GM19372 (cell line): Measurements from ENCODE around the gene UBXN6.

Experiments
- ATAC-seq: cut with Tn5 transposase; IDR thresholded peaks from one replicate; pipeline ENCODE4 v1.9.1; 2021; ENCODE audit warnings: mild to moderate bottlenecking, low read depth, moderate library complexity; ENCODE audit not compliant: unreplicated experiment

The UBXN6 gene

DNA sequence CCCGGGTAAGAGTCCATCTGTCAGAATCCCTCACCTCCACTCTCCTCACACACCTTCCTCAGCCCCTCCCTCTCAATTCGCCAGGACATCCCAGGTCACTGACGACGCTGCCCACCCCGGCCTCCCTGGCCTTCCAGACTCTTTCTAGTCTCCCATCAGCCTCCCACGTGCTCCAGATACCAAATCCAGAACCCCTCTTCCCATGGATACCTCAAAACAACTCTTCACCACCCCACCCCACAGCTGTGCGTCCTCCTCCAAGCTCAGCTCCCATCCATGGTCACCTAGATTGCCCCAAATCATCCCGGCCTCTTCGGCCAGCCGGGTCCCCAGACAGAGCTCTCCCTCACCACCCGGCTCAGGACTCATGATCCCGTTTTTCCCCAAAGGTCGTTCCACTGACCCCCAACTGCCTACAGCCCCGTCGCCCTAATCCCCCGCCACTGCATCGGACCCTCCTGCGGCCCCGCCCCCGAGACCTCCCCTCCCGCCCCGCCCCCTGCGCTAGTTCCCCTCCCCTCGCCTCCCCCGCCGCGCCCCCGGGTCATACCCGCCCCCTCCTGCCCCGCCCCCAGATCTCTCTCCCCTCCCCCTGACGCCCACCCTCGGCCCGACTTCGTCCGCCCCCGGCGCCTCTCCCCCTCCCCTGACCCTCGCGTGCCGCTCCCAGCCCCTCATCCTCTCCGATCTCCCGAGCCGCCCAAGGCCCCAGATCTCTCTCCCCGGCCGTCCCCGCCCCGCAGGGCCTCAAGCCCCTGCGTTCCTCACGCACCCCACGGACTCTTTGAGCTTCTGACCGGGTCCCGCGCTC lies 546 bp downstream of the UBXN6 start:
- ATAC-seq: peak; percentile 13

DNA sequence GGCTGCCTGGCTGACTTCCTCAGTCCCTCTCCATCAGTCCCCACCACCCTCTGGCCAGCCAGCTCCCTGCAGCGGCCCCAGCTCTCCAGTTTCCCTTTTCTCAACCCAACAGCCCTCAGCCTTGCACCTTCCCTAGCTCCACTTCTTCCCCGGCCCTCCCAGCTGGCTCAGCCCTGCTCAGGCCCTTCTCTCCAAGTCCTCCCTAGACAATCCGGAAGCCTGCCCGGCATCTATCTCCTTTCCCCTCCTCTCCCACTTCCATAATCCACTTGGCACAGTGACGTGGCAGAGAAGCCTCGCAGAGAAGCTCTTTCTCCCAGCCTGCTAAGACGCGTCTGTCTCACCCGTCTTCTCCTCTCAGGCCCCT lies 1.1 kb downstream of the UBXN6 start:
- ATAC-seq: no peak

DNA sequence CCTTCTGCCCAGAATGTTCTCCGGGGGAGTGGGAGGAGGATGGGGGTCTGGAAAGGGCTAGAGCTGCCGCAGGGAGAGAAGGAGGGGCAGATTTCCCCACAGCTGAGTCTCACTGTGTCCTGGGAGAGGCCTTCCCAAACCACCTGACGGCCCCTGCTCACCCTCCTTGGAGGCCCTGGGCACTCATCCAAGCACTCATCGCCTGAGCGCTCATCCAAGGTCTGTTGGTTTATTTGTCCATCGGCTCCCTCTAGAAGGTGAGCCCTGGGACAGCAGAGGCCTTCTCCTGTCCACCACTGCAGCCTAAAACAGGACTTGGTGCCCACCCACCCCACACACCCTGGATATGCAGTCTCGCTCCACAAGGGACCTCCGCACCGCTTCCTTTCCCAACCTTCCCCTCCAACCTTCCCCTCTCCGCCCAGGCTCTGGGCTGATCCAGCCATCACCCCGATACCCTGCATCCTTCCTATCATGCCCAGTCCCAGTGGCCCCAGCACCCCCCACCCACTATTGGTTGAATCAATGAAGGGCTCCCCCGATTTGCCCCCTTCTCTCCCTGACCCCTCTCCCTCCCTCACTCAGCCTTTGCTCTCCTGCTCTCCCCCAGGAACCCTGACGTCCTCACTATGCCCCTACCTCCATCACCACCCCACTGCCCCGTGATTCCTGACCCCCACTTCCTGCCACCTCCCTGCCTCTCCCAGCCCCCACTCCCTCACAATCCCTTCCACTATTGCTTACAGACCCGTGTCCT lies 1.7 kb downstream of the UBXN6 start:
- ATAC-seq: no peak

DNA sequence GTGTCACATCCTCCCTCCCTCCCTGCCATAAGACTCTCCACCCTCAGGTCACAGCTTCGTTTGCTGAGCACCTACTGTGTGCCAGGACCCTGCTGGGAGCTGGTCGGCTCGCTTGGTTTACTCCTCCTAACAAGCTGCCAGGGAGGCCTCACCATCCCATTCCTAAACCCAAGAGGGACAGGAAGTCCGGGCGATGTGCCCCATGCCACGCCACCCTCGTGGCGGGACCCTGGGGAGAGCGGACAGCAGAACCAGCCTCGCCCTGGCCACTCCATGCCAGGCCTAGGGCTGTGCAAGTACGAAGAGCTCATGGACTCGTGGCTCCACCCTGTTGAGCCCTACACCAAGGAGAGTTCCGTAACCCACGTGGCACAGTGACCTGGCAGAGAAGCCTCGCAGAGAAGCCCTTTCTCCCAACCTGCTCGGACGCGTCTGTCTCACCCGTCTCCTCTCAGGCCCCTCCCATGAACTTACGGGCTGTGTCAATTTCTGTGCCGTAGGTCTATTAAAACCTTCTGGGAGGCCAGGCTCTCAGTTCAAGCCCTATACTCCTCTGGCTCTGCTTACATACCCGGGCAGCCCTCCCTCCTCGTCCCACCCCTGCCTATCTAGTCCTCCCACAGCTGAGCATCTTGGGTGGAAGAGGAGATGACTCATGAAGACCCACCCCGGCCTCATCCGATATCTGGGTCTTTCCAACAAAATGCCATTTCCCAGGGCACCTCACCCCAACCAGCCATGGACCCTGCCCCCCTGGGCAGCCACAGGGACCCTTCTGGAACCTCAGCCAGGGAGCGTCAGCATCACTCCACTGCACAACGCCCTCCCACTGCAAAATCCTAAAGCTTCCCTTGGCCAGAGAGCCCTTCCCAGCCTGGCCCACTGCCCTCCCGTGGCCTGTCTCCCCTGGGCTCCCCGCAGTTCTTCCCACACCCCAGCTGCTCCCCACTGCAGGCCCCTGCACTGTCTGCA lies 2.6 kb downstream of the UBXN6 start:
- no peak for ATAC-seq

DNA sequence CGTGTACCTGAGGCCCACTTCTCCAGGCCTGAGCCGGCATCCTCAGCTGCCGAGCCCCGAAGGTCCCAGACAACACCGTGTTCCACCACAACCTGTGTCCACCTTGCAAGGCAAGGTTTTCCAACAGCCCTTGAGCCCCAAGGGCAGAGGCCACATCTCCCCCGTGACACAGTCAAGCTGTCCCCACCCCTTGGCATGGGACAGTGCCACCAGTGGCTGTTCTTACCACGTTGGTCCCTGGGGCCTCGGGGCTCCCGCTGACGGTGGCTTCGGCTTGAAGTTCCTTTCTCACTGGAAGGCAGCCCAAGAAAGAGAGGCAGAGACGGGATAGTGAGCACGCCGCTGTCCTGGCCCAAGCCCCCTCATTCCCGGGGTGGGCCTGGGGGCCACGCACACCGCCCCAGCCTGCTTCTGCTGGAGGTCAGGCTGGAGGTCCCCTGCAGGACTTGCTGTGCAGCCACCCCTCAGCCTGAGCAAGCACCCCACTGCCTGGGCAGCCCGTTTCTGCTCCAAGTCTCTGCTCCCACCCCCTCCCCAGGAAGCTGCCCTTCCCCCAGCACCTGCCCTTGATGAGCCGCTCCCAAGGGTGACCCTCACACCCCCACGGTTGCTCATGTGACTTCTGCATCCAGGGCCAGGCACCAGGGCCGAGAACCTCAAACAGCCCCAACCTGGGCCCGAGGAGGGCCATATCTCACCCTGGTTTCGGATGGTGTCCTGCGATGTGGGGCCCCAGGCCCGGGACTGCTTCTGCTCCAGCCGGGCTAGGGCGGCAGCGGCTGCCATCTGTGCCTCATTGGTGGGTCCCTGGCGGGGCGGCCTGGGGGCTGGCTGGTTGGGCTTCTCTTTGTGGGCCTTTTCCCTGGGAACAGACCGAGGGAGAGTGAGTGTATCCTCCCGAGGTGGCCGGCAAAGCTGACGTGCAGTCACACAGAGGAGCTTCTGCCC lies 4.1 kb downstream of the UBXN6 start:
- no peak for ATAC-seq

DNA sequence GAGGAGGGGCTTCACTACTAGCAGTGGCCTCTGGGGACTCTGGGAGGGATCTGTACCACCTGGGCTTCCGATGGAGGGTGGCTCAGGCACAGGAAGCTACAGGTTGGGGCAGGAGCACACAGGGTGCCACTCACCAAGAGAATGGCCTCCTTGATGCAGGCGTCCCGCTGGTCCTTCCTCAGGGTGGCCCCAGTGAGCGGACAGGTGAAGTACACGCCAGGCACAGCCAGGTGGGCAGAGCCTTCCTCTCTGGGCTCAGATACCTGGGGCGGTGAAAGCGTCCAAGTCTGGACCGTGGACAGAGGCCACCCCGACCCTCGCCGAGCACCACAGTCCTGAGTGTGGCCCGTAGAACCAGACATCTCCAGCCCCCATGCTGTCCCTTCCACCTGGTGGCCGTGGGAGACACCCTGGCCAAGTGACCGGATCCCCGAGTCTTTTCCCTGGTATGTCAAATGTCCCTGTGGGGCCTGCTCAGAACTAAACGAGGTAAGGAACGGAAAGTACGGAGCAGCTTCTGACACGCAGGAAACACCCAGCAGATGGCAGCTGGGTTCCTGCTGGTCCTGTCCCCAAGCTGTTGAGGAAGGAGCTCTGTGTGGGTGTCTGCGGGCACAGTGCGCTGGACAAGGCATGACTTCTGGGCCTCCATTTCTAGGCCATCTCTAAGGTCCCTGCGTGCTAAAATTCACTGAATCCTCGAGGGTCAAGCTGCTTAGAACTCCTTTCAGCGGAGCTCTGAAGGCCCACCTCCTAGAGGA lies 5.2 kb downstream of the UBXN6 start:
- ATAC-seq: no peak

DNA sequence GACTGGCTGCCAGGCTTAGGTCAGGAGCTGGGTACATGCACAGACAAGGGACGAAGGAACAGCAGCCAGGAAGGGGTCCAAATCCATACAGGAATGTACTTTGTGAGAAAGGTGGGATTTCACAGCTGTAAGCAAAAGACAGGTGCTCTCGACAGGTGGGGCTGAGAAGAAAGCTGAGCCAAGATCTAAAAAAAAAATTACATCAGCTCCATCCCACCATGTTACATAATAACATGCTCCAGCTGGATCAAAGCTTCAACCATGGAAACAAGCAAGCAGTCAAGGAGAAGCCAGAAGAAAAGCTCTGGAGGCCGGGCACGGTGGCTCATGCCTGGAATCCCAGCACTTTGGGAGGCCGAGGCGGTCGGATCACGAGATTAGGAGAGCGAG lies 8.0 kb downstream of the UBXN6 start:
- no peak for ATAC-seq

DNA sequence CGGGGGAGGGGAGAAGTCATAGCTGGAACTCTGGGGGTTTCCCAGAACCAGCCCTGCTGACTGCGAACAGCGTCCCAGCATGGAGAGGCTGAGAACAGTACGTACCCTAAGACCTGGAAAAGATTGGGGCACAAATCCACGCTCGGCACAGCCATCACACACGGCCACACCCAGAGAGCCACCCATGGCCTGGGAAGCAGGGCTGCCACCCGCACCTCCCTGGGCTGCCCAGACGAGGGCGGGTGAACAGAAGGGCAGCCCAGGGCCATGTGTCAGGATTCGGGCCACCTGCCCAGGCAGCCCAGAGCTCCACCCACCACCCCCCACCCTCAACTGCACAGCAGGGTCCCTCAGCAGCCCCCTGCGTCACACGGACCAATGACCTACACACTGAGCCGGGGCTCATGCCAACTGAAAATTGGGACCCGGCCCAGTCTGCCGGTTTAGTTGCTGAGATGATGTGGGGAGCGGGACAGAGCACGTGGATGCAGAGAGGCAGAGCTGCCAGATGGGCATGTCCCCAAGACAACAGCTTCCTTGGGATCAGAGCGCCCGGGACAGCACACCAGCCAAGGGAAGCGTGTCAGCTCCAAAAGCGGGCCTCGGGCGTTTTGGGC lies 8.5 kb downstream of the UBXN6 start:
- no peak for ATAC-seq

DNA sequence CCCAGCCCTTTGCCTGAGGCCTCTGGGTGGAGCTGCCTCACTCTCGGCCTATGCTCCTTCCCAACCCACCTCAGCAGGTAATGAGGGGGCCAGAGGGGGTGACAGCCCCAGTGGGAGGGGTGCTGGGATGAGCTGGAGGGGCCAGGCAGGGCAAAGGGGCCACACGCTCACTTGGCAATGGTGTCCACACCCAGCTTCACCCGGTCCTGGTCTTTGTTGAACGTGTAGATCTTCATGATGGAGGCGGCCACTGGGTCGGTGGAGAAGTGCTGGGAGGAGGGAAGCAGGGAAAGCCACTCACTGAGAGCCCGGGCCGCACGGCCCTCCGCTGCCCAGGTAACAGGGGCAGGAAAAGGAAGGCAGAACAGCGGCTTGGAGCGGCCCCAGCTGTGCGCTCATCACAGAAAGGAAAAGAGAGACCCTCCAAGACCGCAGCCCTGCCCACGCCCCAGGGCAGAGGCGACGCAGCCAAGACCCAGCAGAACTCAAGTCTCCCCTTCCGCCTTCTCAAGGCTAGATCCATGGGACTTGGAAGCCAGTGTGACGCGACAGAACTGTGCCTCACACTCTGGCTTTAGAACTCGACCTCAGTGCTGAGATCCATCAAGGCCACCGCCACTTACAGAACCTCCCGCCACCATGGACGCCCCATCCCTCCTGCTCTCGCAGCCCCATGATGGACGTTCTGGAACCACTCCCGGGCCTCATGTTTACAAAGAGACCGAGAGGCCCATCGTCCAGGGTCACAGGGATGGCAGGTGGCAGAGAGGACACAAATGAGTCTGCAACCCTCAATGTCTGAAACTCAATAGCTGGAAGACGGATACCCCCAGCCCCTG lies 9.2 kb downstream of the UBXN6 start:
- ATAC-seq: no peak

DNA sequence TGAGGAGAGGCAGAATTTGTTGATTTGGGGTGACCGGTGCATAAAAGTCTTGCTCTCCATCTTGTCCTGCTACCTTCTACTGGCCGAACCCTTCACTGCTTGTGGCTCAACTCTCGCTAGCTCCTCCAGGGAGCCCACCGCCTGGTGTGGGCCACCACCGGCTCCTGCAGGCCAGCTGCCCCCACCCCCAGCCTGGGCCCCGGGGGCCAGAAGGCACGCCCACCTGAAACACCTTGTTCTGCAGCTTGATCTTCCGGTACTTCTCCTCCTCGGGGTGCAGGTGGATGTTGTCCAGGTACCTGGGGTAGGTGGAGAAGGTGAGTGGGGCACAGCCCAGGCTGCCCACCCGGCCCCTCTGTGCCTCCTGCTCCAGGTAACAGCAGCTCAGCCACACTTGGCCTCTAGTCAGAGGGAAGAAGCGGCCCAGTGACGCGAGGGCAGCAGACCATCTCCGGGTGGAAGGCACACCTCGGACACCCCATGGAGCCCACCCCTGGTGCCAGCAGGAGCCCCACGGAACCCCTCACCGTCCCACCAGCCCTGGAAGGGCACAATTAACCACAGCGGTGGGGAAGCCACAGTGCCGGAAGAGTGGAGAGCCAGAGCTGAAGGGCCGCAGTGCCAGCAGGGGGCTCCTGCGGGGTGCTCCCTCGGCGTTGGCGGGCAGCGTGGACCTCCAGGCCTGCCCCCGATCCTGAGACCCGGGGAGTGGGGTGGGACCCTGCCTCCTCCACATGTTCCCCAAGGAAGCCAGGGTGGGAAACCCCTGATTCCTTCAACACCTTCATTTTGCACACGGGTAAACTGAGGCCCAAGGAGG lies 10.1 kb downstream of the UBXN6 start:
- ATAC-seq: no peak

DNA sequence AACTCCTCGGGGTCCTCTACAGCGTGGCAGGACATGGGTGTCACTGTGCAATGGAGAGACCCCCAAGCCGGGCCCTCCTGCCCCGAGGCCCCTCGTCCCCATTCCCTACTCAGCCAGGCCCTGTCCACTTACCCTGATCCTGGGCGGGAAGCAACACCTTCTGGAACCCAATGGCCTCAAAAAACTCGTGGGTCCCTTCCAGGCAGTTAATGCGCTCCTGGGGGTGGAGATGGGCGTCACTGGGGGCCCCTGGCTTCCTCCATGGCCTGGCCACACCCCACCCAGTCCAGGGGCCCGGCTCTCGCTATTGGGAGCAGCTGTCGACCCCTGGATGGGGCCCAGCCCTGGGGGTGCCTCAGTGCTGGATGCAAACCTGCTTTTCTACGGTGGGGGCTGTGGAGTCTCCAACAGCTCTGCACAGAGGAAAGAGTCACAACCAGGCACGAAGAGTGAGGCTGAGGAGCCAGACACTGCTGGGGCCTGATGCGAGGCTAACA lies 10.8 kb downstream of the UBXN6 start:
- ATAC-seq: no peak

DNA sequence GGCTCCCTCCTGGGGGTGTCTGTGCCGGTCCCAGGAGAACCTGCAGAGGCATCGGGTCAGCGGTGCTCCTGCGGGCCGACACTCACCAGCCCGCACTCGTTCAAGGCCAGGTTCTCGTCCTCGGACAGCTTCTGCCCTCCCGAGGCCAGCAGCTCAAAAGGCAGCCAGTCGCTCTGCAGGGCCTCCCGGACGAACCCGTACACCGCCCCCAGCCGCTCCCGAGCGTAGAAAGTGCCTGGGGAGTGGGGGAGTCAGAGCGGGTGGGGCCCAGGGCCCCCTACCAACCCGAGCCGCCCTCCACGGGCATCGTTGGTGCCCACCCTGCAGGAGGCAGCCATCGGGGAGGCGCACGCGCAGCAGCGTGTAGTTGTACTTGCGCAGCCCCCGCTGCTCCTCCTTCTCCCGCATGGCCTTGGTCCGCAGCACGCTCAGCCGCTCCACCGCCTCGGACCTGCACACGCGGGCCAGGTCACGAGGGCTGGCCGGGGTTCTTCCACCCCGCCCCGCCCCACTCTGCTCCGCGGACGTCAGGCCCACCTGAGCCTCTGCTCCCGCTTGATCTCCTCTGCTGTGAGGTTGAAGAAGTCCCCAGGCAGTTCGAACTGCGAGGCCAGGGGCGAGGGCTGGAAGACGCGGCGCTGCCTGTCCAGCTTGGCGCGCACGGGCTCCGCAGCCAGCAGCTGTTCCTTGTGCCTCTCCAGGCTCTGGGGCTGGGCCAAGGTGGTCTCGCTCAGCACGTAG lies 11.5 kb downstream of the UBXN6 start:
- no peak for ATAC-seq

DNA sequence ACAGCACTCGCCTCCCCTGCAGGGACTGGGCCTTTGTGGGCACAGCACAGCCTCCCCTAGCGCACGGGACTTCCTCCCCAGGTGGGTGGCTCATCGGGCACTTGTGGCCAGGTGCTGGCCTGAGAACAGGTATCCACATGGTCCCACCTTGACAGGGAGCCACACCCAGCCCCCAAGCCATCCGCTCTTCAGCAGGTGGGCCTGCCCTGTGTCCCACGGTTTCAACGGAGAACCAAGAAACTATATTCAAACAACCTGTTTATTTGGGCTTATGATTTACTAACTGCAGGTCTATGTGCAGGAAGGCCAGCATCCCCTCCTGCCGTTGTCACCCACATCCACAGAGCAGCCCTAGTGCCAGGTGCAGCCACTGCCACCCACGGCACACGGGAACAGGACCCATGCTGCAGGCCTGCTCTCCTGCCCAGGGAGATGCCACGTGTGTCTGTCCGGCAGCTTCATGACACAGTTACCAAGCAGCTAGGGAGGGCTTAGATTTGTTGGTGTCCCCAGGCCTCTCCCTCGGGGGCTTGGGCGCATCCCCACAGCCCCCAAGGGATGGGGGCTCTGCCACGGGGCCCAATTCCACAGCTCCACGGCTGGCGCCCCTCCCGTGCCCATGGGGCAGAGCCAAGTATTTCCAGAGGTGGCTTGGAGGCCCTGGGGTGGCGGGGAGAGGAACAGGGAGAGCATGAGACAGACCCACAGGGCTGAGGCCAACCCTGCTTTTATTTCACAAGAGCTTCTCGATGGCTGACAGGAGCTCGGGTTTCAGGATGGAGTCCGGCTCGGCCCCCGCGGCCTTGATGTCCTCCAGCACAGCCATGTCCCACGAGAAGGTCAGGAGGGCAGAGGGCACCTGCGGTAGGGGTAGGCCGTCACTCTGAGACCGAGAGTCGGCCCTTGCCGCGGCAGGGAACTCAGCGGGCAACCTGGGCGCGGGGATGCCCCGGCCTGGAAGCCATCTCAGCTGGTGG lies 12.5 kb downstream of the UBXN6 start:
- no peak for ATAC-seq

DNA sequence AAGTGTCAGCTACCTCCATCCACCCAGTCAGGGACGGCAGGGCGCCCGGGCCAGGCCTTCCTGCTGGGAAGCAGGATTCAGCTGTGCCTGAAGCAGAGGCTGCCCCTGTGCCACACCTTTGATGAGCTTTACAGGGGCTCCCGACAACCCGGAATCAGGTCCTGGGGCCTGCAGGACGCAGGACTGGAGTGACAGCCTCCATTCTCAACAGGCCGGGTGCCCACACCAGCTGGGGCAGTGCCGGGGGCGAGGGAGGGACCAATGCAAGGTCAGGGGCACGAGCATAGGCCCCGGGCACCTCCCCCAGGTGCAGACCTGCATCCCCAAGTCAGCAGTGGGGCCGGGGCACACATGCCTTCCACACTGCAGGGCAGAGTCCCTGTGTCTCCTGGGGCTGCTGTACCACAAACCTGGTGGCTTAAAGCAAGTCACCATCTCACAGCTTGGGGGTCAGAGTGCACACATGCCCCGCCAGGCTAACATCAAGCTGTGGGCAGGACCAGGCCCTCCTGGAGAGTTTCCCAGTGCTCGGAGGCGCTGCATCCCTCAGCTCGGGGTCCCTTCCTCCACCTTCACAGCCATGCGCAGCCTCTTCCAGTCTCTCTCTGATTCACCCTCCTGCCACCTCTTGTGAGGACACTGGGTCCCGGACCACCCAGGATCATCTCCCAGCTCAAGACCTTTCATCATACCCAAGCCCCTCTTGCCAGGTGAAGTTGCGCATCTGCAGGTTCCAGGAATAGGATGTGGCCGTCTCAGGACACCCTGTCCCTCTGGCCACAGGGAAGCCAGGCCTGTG lies 13.4 kb downstream of the UBXN6 start:
- ATAC-seq: no peak
